Endothelial cell of umbilical vein (primary cell): ENCODE results near the gene PRXL2A. TPM values are rescaled to one million over a fixed set of nuclear protein-coding genes. Genes with fewer than 3 reads are reported as not detected.

Source experiments
- BruUV-seq: library from RNA; stranded (reverse); fragments of 400-500 nt; replicated peaks from 2 replicates; lab custom pipeline; 2021; lab: Mats Ljungman, UMichigan
- CTCF ChIA-PET: fragments of 300-600, 350-600 bp; sonication (Branson Sonifier 250); formaldehyde crosslinking; loops from one replicate; lab custom pipeline; 2021; ENCODE audit warnings: antibody characterized with exemption, inconsistent platforms; lab: Charles Lee
- POLR2A ChIA-PET: fragments of 300-600, 350-600 bp; sonication (Branson Sonifier 250); formaldehyde crosslinking; loops from one replicate; lab custom pipeline; 2021; ENCODE audit warnings: antibody characterized with exemption, inconsistent platforms; lab: Charles Lee
- DNase-seq: peaks from one replicate; pipeline ENCODE4 v3.0.0-alpha.2; 2011; ENCODE audit warnings: low read depth, low spot score
- FAIRE-seq: peaks from 2 replicates; lab custom pipeline; 2011; peaks lifted over from hg19 to GRCh38; lab: Jason Lieb, UNC
- H2AFZ ChIP-seq: 2 replicates; pipeline ENCODE4 v1.6.0; 2012; ENCODE audit warnings: low read depth, low read length, control low read depth, inconsistent platforms
- H3K27ac ChIP-seq: 2 replicates; pipeline ENCODE4 v1.5.1; 2011; ENCODE audit warnings: low read depth, mild to moderate bottlenecking, control low read depth, low read length, moderate library complexity; ENCODE audit not compliant: insufficient read depth
- H3K27me3 ChIP-seq, 2 experiments: 2 replicates each; pipeline versions ENCODE4 v1.6.0 to v1.6.1; 2011; ENCODE audit warnings: low read length in 2 of 2, mixed read lengths in 1 of 2; ENCODE audit not compliant: control insufficient read depth in 2 of 2, insufficient read depth in 2 of 2
- H3K36me3 ChIP-seq, 2 experiments: 2 replicates in 1 of 2; 3 replicates in 1 of 2; pipeline ENCODE4 v1.5.1; 2011; ENCODE audit warnings: low read length in 2 of 2, mild to moderate bottlenecking in 1 of 2, moderate library complexity in 1 of 2; ENCODE audit not compliant: control insufficient read depth in 2 of 2, insufficient read depth in 2 of 2; ENCODE audit errors: extremely low read depth in 1 of 2
- H3K4me1 ChIP-seq: 3 replicates; pipeline ENCODE4 v1.5.1; 2011; ENCODE audit warnings: mild to moderate bottlenecking, low read length; ENCODE audit not compliant: control insufficient read depth, insufficient read depth; ENCODE audit errors: extremely low read depth
- H3K4me2 ChIP-seq: 2 replicates; pipeline ENCODE4 v1.6.1; 2011; ENCODE audit warnings: low read length, control low read depth, mixed read lengths; ENCODE audit not compliant: insufficient read depth
- H3K4me3 ChIP-seq, 3 experiments: fragments of 200-600 bp in 1 of 3; sonication (generic), shearing (Covaris generic) in 1 of 3; replicated peaks in 1 of 3; 2 replicates each; pipeline ENCODE4 v1.5.1; 2011 to 2016; ENCODE audit warnings: control low read depth in 3 of 3, low read length in 3 of 3, mild to moderate bottlenecking in 2 of 3, inconsistent platforms in 1 of 3, low read depth in 1 of 3, moderate library complexity in 1 of 3; ENCODE audit not compliant: insufficient read depth in 1 of 3
- H3K79me2 ChIP-seq: 2 replicates; pipeline ENCODE4 v1.6.0; 2012; ENCODE audit warnings: low read length, inconsistent platforms; ENCODE audit not compliant: control insufficient read depth, insufficient read depth
- H3K9ac ChIP-seq: replicated peaks from 2 replicates; pipeline ENCODE3; 2011; ENCODE audit warnings: low read length, control low read depth; ENCODE audit not compliant: insufficient read depth; ENCODE audit errors: extremely low read depth
- H3K9me1 ChIP-seq: replicated peaks from 3 replicates; pipeline ENCODE4 v1.6.0; 2011; ENCODE audit warnings: mild to moderate bottlenecking, low read length; ENCODE audit not compliant: control insufficient read depth, insufficient read depth; ENCODE audit errors: extremely low read depth
- H3K9me3 ChIP-seq: replicated peaks from 2 replicates; pipeline ENCODE4 v1.5.1; 2012; ENCODE audit warnings: low read length, inconsistent platforms; ENCODE audit not compliant: control insufficient read depth, insufficient read depth
- H4K20me1 ChIP-seq: replicated peaks from 2 replicates; pipeline ENCODE3; 2011; ENCODE audit warnings: mild to moderate bottlenecking, low read length; ENCODE audit not compliant: control insufficient read depth, insufficient read depth; ENCODE audit errors: extremely low read depth
- CTCF ChIP-seq, 2 donors: IDR thresholded peaks; 1 replicate in 1 of 2; 2 replicates in 1 of 2; pipeline ENCODE4 v1.5.1; 2011; ENCODE audit warnings: low read length in 2 of 2, mild to moderate bottlenecking in 2 of 2, moderate library complexity in 2 of 2, control low read depth in 1 of 2, inconsistent platforms in 1 of 2, low read depth in 1 of 2; ENCODE audit not compliant: insufficient read depth in 1 of 2; ENCODE audit errors: extremely low read depth in 1 of 2
- EZH2 ChIP-seq: IDR thresholded peaks from 2 replicates; pipeline ENCODE4 v1.6.1; 2012; ENCODE audit warnings: borderline replicate concordance, low read depth, mild to moderate bottlenecking, moderate library complexity, low read length, inconsistent platforms; ENCODE audit not compliant: severe bottlenecking
- FOS ChIP-seq: IDR thresholded peaks from 2 replicates; pipeline ENCODE4 v1.6.1; 2011; ENCODE audit warnings: mild to moderate bottlenecking, low read length, moderate library complexity, borderline replicate concordance; ENCODE audit not compliant: insufficient read depth
- GATA2 ChIP-seq: IDR thresholded peaks from 2 replicates; pipeline ENCODE4 v1.7.0; 2011; ENCODE audit warnings: low read depth, mild to moderate bottlenecking, moderate library complexity, mixed read lengths, low read length; ENCODE audit not compliant: insufficient read length, insufficient read depth
- JUN ChIP-seq: IDR thresholded peaks from 2 replicates; pipeline ENCODE4 v1.6.1; 2011; ENCODE audit warnings: borderline replicate concordance, low read depth; ENCODE audit not compliant: insufficient read length, insufficient read depth
- MAX ChIP-seq: IDR thresholded peaks from 2 replicates; pipeline ENCODE4 v1.6.1; 2011; ENCODE audit not compliant: insufficient read depth, insufficient read length
- MYC ChIP-seq: IDR thresholded peaks from one replicate; pipeline ENCODE4 v1.6.1; 2011; ENCODE audit warnings: mild to moderate bottlenecking, low read depth, low read length
- POLR2A ChIP-seq: IDR thresholded peaks from 2 replicates; pipeline ENCODE4 v1.6.1; 2012; ENCODE audit warnings: low read depth, mild to moderate bottlenecking, control low read depth, low read length
- POLR2AphosphoS5 ChIP-seq: IDR thresholded peaks from 2 replicates; pipeline ENCODE4 v1.6.1; 2012; ENCODE audit warnings: low read depth, mild to moderate bottlenecking, control low read depth, low read length, moderate library complexity; ENCODE audit not compliant: insufficient read depth
- dilution Hi-C: fragments of 300-500 bp; cut with MboI; formaldehyde crosslinking; loops from one replicate; pipeline ENCODE4 v1.15.0; 2019; ENCODE audit warnings: low sequenced_read_pairs; ENCODE audit not compliant: extremely low pct_ligation_motif_present
- intact Hi-C: fragments of 100-400 bp; cut with micrococcal nuclease; formaldehyde crosslinking; loops from one replicate; pipeline ENCODE4 v1.10.0; 2022
- polyA plus RNA-seq, 4 experiments: library from polyadenylated mRNA; depleted of rRNA in 3 of 4; stranded (reverse) in 3 of 4; unstranded in 1 of 4; fragments of >200 nt; gene quantifications; 2 replicates each; pipeline versions ENCODE4 v1.2.1 to v1.2.3, GENCODE V29; 2011 to 2012; ENCODE audit warnings: missing spikeins in 1 of 4
- total RNA-seq: library from RNA; stranded (reverse); gene quantifications from 2 replicates; pipeline ENCODE4 v1.2.3, GENCODE V29; 2021

Gene PRXL2A
- total and polyA plus RNA-seq, 2 donors (not counting 3 experiments of a cell fraction or from before 2014, with no cell fraction given) = 113 to 321 TPM

- no peak for TF ChIP-seq JUN
- TF ChIP-seq EZH2 = no peak
- no peak for TF ChIP-seq MYC
- TF ChIP-seq MAX = no peak
- peaks cover 5 to 10% of the 10 kb centered on the region in 2 experiments for H3K36me3 ChIP-seq
- H3K9me1 ChIP-seq = no peaks in the 10 kb centered on the region
- dilution Hi-C loops = no loop called here
- H2AFZ ChIP-seq = no peak overlapping the region
- H4K20me1 ChIP-seq = peaks cover 15% of the 10 kb centered on the region
- H3K9me3 ChIP-seq = no peaks in the 10 kb centered on the region
- ChIA-PET CTCF (interaction anchor here (1.2 kb wide), 1 partner anchor 25 kb away, joined by 5 read pairs; no protein-coding TSS in a partner anchor), POLR2A (no interaction called here)
- H3K9ac ChIP-seq = no peak overlapping the region
- H3K4me2 ChIP-seq = no peak overlapping the region
- no peak overlapping the region for H3K4me3 ChIP-seq
- peaks cover 44% of the 10 kb centered on the region for H3K4me1 ChIP-seq
- no peak overlapping the region for H3K27ac ChIP-seq
- H3K79me2 ChIP-seq = peaks cover 92% of the 10 kb centered on the region
- DNase-seq = no peak
- BruUV-seq = no TSS peak
- FAIRE-seq = no peak
- no peaks in the 10 kb centered on the region for H3K27me3 ChIP-seq
- intact Hi-C loops = no loop called here
Observed at GRCh38 chr10:80480852-80481251, 72.5 kb downstream of the PRXL2A start.

DNA sequence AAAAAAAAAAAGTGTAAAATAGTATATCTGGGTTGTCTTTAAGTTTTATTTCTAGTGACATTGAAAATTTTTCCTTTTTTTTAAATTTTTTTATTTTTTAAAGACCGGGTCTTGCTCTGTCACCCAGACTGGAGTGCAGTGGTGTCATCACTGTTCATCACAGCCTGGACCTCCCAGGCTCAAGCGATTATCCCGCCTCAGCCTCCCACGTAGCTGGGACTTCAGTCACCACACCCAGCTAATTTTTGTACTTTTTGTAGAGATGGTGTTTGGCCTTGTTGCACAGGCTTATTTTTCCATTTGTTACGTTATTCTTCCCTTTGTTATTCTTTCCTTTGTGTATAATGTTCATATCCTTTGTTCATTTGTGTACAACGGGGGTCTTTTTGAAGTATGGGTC lies 75.9 kb downstream of the PRXL2A start:
- Histone ChIP-seq H3K36me3 (peaks cover 4 to 11% of the 10 kb centered on the region in 2 experiments), H3K9me1 (no peaks in the 10 kb centered on the region), H4K20me1 (peaks cover 19% of the 10 kb centered on the region), H3K27me3 (no peaks in the 10 kb centered on the region), H2AFZ (no peak overlapping the region), H3K9me3 (no peaks in the 10 kb centered on the region), H3K4me3 (no peak overlapping the region), H3K27ac (no peak overlapping the region), H3K4me2 (no peak overlapping the region), H3K79me2 (peaks cover 95% of the 10 kb centered on the region), H3K4me1 (peaks cover 32% of the 10 kb centered on the region), H3K9ac (no peak overlapping the region)
- no peak for TF ChIP-seq CTCF (IDR thresholded peaks at IDR 0.05; ENCODE audit: extremely low read depth in 1 of 2, insufficient read depth in 1 of 2, low read depth in 1 of 2, low read length in 2 of 2)
- no peak for TF ChIP-seq POLR2AphosphoS5
- TF ChIP-seq EZH2 = no peak
- TF ChIP-seq JUN = no peak
- no peak for TF ChIP-seq POLR2A
- no peak for TF ChIP-seq FOS
- no peak for TF ChIP-seq GATA2
- intact Hi-C loops = no loop called here
- CTCF ChIA-PET = interaction anchor here (0.6 to 2.2 kb wide), 7 partner anchors 9 to 21 kb away, joined by 3 to 13 read pairs (median 4); no protein-coding TSS in a partner anchor
- no TSS peak for BruUV-seq
- dilution Hi-C loops = no loop called here
- FAIRE-seq (no peak), DNase-seq (no peak)
- POLR2A ChIA-PET = interaction anchor here (0.7 to 0.8 kb wide), 2 partner anchors 17 to 22 kb away, joined by 3 read pairs; no protein-coding TSS in a partner anchor
